SK-N-SH (cell line): Measurements from ENCODE around the gene CADM1. TPM values are rescaled to one million over a fixed set of nuclear protein-coding genes. Genes with fewer than 3 reads are reported as not detected.

Source experiments
- CTCF ChIA-PET: fragments of 300-600, 350-600 bp; formaldehyde crosslinking; extraction: SDS; loops from one replicate; lab custom pipeline; 2021; lab: Yijun Ruan, JAX
- POLR2A ChIA-PET: fragments of 350-600 bp; sonication (Branson Sonifier 250); formaldehyde crosslinking; extraction: SDS; loops from one replicate; lab custom pipeline; 2020; ENCODE audit warnings: antibody characterized with exemption, inconsistent platforms; lab: Yijun Ruan, JAX
- DNase-seq: peaks from one replicate; pipeline ENCODE4 v3.0.0; 2012
- H2AFZ ChIP-seq: fragments of 200-600 bp; sonication (generic); 2 replicates; pipeline ENCODE4 v1.8.1; 2016; ENCODE audit warnings: antibody characterized with exemption, mild to moderate bottlenecking, low read depth
- H3F3A ChIP-seq: fragments of 200-600 bp; sonication (generic); replicated peaks from 2 replicates; pipeline ENCODE3; 2016; ENCODE audit warnings: antibody characterized with exemption, mild to moderate bottlenecking; ENCODE audit not compliant: insufficient read depth
- H3K27ac ChIP-seq, 2 experiments: fragments of 200-500 bp in 1 of 2; fragments of 200-600 bp in 1 of 2; sonication (Bioruptor generic) in 1 of 2; sonication (generic), shearing (Covaris generic) in 1 of 2; 2 replicates each; pipeline versions ENCODE4 v1.5.1 to v1.6.1; 2014 to 2016; ENCODE audit warnings: low read depth in 2 of 2, inconsistent platforms in 1 of 2, low read length in 1 of 2, mild to moderate bottlenecking in 1 of 2, mixed read lengths in 1 of 2
- H3K27me3 ChIP-seq: fragments of 200-600 bp; sonication (generic), shearing (Covaris generic); 2 replicates; pipeline ENCODE4 v1.6.1; 2016; ENCODE audit warnings: mixed run types; ENCODE audit not compliant: insufficient read depth
- H3K36me3 ChIP-seq, 2 experiments: fragments of 200-500 bp in 1 of 2; fragments of 200-600 bp in 1 of 2; sonication (Bioruptor generic) in 1 of 2; sonication (generic) in 1 of 2; replicated peaks in 1 of 2; 2 replicates each; pipeline versions ENCODE3 to v1.5.1; 2014 to 2016; ENCODE audit warnings: low read length in 1 of 2, mild to moderate bottlenecking in 1 of 2; ENCODE audit not compliant: insufficient read depth in 2 of 2, control insufficient read depth in 1 of 2
- H3K4me1 ChIP-seq, 2 experiments: fragments of 200-500 bp in 1 of 2; fragments of 200-600 bp in 1 of 2; sonication (Bioruptor generic) in 1 of 2; sonication (generic), shearing (Covaris generic) in 1 of 2; 2 replicates each; pipeline versions ENCODE4 v1.5.1 to v1.6.1; 2014 to 2016; ENCODE audit warnings: low read depth in 1 of 2, low read length in 1 of 2, mixed run types in 1 of 2; ENCODE audit not compliant: insufficient read depth in 2 of 2, control insufficient read depth in 1 of 2
- H3K4me2 ChIP-seq: fragments of 200-600 bp; sonication (generic), shearing (Covaris generic); 2 replicates; pipeline ENCODE4 v1.6.1; 2017; ENCODE audit warnings: mixed run types
- H3K4me3 ChIP-seq, 2 experiments: fragments of 200-500 bp in 1 of 2; fragments of 200-600 bp in 1 of 2; sonication (Bioruptor generic) in 1 of 2; sonication (generic), shearing (Covaris generic) in 1 of 2; 2 replicates each; pipeline versions ENCODE4 v1.5.1 to v1.8.1; 2014 to 2016; ENCODE audit warnings: low read depth in 2 of 2, inconsistent platforms in 1 of 2, low read length in 1 of 2, mild to moderate bottlenecking in 1 of 2, mixed read lengths in 1 of 2, moderate library complexity in 1 of 2
- H3K79me2 ChIP-seq: fragments of 200-600 bp; sonication (generic); 2 replicates; pipeline ENCODE4 v1.8.1; 2017; ENCODE audit warnings: mild to moderate bottlenecking; ENCODE audit not compliant: insufficient read depth
- H3K9ac ChIP-seq: fragments of 200-600 bp; sonication (generic); 2 replicates; pipeline ENCODE4 v1.6.1; 2017; ENCODE audit warnings: mixed run types
- H3K9me2 ChIP-seq: fragments of 200-600 bp; sonication (generic); 2 replicates; pipeline ENCODE4 v1.6.1; 2017; ENCODE audit warnings: mixed run types
- H3K9me3 ChIP-seq: fragments of 200-600 bp; sonication (generic); 2 replicates; pipeline ENCODE4 v1.6.1; 2017; ENCODE audit warnings: mixed run types, mild to moderate bottlenecking, moderate library complexity
- H4K20me1 ChIP-seq: fragments of 200-600 bp; sonication (generic); 2 replicates; pipeline ENCODE4 v1.6.1; 2017; ENCODE audit warnings: mild to moderate bottlenecking, mixed run types; ENCODE audit not compliant: insufficient read depth
- ELF1 ChIP-seq: IDR thresholded peaks from 2 replicates; pipeline ENCODE4 v1.4.0; 2012
- EZH2phosphoT487 ChIP-seq: fragments of 200-600 bp; sonication (generic); IDR thresholded peaks from 2 replicates; pipeline ENCODE4 v1.6.1; 2017; ENCODE audit warnings: low read depth, mixed run types, mild to moderate bottlenecking, antibody characterized with exemption, moderate library complexity, borderline replicate concordance
- GABPA ChIP-seq: IDR thresholded peaks from 2 replicates; pipeline ENCODE4 v1.4.0; 2012; ENCODE audit warnings: low read depth, mild to moderate bottlenecking
- MEF2A ChIP-seq: IDR thresholded peaks from 2 replicates; pipeline ENCODE4 v1.4.0; 2012; ENCODE audit warnings: low read depth, borderline replicate concordance
- MXI1 ChIP-seq: IDR thresholded peaks from 2 replicates; pipeline ENCODE4 v1.6.1; 2012; ENCODE audit warnings: mild to moderate bottlenecking, low read depth, low read length, improper control_type of control experiment
- NRF1 ChIP-seq: IDR thresholded peaks from 2 replicates; pipeline ENCODE4 v1.6.1; 2012; ENCODE audit warnings: low read depth, mild to moderate bottlenecking, low read length
- RAD21 ChIP-seq: IDR thresholded peaks from 2 replicates; pipeline ENCODE4 v1.6.1; 2012; ENCODE audit warnings: mild to moderate bottlenecking, low read length
- SIN3A ChIP-seq: IDR thresholded peaks from 2 replicates; pipeline ENCODE4 v1.6.1; 2012; ENCODE audit warnings: low read depth, mild to moderate bottlenecking, low read length, moderate library complexity, borderline replicate concordance
- TCF12 ChIP-seq: IDR thresholded peaks from 2 replicates; pipeline ENCODE4 v1.4.0; 2012
- TEAD4 ChIP-seq: IDR thresholded peaks from 2 replicates; pipeline ENCODE4 v1.4.0; 2012; ENCODE audit warnings: mild to moderate bottlenecking, borderline replicate concordance; ENCODE audit not compliant: insufficient read depth
- YY1 ChIP-seq: IDR thresholded peaks from 2 replicates; pipeline ENCODE4 v1.4.0; 2012; ENCODE audit warnings: low read depth, mild to moderate bottlenecking
- WGBS: methylation state at CpG from one replicate; pipeline ENCODE4 v1.1.6; 2017; ENCODE audit warnings: low lambda C conversion rate; 5-methylcytosine and 5-hydroxymethylcytosine counted together
- polyA plus RNA-seq, 3 experiments: library from polyadenylated mRNA; depleted of rRNA; stranded (reverse); fragments of >200 nt; gene quantifications; 2 replicates each; pipeline ENCODE4 v1.2.3, GENCODE V29; 2012
- TF ChIP-seq, protein P1 (sequence below): IDR thresholded peaks from 2 replicates; pipeline ENCODE4 v1.6.1; 2012; ENCODE audit warnings: mild to moderate bottlenecking, low read depth, low read length, moderate library complexity
- TF ChIP-seq, protein P2 (sequence below): fragments of 200-600 bp; sonication (generic); IDR thresholded peaks from 2 replicates; pipeline ENCODE4 v1.6.1; 2017; ENCODE audit warnings: antibody characterized with exemption, mild to moderate bottlenecking, moderate library complexity
- TF ChIP-seq, protein P3 (sequence below): IDR thresholded peaks from 2 replicates; pipeline ENCODE4; 2012

CADM1 gene
- polyA plus RNA-seq, 1 of the 3 experiments (the other 2 are of a cell fraction): 7.9 TPM

- TF ChIP-seq, protein P1, sequence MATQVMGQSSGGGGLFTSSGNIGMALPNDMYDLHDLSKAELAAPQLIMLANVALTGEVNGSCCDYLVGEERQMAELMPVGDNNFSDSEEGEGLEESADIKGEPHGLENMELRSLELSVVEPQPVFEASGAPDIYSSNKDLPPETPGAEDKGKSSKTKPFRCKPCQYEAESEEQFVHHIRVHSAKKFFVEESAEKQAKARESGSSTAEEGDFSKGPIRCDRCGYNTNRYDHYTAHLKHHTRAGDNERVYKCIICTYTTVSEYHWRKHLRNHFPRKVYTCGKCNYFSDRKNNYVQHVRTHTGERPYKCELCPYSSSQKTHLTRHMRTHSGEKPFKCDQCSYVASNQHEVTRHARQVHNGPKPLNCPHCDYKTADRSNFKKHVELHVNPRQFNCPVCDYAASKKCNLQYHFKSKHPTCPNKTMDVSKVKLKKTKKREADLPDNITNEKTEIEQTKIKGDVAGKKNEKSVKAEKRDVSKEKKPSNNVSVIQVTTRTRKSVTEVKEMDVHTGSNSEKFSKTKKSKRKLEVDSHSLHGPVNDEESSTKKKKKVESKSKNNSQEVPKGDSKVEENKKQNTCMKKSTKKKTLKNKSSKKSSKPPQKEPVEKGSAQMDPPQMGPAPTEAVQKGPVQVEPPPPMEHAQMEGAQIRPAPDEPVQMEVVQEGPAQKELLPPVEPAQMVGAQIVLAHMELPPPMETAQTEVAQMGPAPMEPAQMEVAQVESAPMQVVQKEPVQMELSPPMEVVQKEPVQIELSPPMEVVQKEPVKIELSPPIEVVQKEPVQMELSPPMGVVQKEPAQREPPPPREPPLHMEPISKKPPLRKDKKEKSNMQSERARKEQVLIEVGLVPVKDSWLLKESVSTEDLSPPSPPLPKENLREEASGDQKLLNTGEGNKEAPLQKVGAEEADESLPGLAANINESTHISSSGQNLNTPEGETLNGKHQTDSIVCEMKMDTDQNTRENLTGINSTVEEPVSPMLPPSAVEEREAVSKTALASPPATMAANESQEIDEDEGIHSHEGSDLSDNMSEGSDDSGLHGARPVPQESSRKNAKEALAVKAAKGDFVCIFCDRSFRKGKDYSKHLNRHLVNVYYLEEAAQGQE: no peak
- TF ChIP-seq, all 33 proteins: peak for 0
Measured at GRCh38 chr11:115134926-115135325, 369.3 kb downstream of the CADM1 start (continued).

DNA sequence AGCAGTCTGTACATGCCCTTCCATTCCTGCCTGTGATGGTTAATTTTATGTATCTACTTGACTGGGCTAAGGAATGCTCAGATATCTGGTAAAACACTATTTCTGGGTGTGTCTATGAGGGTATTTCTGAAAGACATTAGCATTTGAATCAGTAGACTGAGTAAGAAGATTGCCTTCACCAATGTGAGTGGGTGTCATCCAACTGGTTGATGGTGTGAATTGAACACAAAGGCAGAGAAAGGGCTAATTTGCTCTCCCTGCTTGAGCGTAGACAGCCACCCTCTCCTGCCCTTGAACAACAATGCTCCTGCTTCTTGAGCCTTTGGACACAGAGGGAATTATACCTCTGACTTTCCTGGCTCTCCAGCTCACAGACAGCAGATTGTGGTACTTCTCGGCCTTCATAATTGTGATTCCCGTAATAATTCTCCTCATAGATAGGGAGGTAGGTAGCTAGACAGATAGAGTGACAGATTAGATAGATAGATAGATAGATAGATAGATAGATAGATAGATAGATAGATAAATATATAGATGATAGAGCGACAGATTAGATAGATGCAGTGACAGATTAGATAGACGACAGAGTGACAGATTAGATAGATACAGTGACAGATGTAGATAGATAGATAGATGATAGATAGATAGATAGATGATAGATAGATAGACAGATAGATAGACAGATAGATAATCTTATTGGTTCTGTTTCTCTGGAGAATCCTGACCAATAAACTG lies 370.6 kb downstream of the CADM1 start:
- H3K27me3 ChIP-seq: no peaks in the 10 kb centered on the region
- H3K36me3 ChIP-seq: no peaks in the 10 kb centered on the region
- H3K9ac ChIP-seq: no peak overlapping the region
- CTCF ChIA-PET: no interaction called here
- H2AFZ ChIP-seq: no peak overlapping the region
- H4K20me1 ChIP-seq: no peaks in the 10 kb centered on the region
- POLR2A ChIA-PET: interaction anchor here (0.6 kb wide), 1 partner anchor 17 kb away, joined by 3 read pairs; no protein-coding TSS in a partner anchor
- H3K9me3 ChIP-seq: no peaks in the 10 kb centered on the region
- no peak overlapping the region for H3K4me2 ChIP-seq
- no peak overlapping the region for H3K27ac ChIP-seq
- no peak overlapping the region for H3K4me3 ChIP-seq
- no peak for TF ChIP-seq TCF12
- TF ChIP-seq EZH2phosphoT487: no peak
- no peak for TF ChIP-seq MEF2A
- TF ChIP-seq GABPA: no peak
- no peak for TF ChIP-seq MXI1
- DNase-seq: no peak
- H3K79me2 ChIP-seq: no peaks in the 10 kb centered on the region
- peaks cover 0 to 33% of the 10 kb centered on the region in 2 experiments; a peak in 2 of 4 replicates for H3K4me1 ChIP-seq
- H3F3A ChIP-seq: no peaks in the 10 kb centered on the region
- no peaks in the 10 kb centered on the region for H3K9me2 ChIP-seq
- 40% methylated on average over 5 of the region's 5 CpGs for WGBS

GRCh38 chr11:115132436-115133228 lies 371.6 kb downstream of the CADM1 start:
- CTCF ChIA-PET: interaction anchor here (0.7 to 1.0 kb wide), 2 partner anchors 13 to 38 kb away, joined by 3 to 4 read pairs; no protein-coding TSS in a partner anchor
- no peak for DNase-seq
- Histone ChIP-seq H4K20me1 (no peaks in the 10 kb centered on the region), H3K27ac (no peak overlapping the region; a peak in 1 of 4 replicates), H3K9ac (no peak overlapping the region), H3K9me2 (no peaks in the 10 kb centered on the region), H3K36me3 (no peaks in the 10 kb centered on the region), H3K79me2 (no peaks in the 10 kb centered on the region), H3K4me3 (no peak overlapping the region), H3K27me3 (no peaks in the 10 kb centered on the region), H3K4me2 (no peak overlapping the region), H2AFZ (no peak overlapping the region), H3K9me3 (no peaks in the 10 kb centered on the region), H3K4me1 (peaks cover 0 to 41% of the 10 kb centered on the region in 2 experiments; a peak in 2 of 4 replicates), H3F3A (no peaks in the 10 kb centered on the region)
- TF ChIP-seq SIN3A (no peak), TEAD4 (no peak), YY1 (no peak), NRF1 (no peak), ELF1 (no peak), RAD21 (peak; percentile 13; the same call in 1 of the 2 replicates)
- TF ChIP-seq, protein P2, sequence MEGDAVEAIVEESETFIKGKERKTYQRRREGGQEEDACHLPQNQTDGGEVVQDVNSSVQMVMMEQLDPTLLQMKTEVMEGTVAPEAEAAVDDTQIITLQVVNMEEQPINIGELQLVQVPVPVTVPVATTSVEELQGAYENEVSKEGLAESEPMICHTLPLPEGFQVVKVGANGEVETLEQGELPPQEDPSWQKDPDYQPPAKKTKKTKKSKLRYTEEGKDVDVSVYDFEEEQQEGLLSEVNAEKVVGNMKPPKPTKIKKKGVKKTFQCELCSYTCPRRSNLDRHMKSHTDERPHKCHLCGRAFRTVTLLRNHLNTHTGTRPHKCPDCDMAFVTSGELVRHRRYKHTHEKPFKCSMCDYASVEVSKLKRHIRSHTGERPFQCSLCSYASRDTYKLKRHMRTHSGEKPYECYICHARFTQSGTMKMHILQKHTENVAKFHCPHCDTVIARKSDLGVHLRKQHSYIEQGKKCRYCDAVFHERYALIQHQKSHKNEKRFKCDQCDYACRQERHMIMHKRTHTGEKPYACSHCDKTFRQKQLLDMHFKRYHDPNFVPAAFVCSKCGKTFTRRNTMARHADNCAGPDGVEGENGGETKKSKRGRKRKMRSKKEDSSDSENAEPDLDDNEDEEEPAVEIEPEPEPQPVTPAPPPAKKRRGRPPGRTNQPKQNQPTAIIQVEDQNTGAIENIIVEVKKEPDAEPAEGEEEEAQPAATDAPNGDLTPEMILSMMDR: peak; percentile 25
- TF ChIP-seq, protein P3, sequence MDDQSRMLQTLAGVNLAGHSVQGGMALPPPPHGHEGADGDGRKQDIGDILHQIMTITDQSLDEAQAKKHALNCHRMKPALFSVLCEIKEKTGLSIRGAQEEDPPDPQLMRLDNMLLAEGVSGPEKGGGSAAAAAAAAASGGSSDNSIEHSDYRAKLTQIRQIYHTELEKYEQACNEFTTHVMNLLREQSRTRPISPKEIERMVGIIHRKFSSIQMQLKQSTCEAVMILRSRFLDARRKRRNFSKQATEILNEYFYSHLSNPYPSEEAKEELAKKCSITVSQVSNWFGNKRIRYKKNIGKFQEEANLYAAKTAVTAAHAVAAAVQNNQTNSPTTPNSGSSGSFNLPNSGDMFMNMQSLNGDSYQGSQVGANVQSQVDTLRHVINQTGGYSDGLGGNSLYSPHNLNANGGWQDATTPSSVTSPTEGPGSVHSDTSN: no peak
- 46% methylated on average over 6 of the region's 7 CpGs for WGBS
- POLR2A ChIA-PET: no interaction called here
